ENCODE results near the gene ARAP1. TPM values are rescaled to one million over a fixed set of nuclear protein-coding genes. Genes with fewer than 3 reads are reported as not detected.

ARAP1 gene
- polyA plus RNA-seq, 1 experiment, result 52.4 TPM

DNA sequence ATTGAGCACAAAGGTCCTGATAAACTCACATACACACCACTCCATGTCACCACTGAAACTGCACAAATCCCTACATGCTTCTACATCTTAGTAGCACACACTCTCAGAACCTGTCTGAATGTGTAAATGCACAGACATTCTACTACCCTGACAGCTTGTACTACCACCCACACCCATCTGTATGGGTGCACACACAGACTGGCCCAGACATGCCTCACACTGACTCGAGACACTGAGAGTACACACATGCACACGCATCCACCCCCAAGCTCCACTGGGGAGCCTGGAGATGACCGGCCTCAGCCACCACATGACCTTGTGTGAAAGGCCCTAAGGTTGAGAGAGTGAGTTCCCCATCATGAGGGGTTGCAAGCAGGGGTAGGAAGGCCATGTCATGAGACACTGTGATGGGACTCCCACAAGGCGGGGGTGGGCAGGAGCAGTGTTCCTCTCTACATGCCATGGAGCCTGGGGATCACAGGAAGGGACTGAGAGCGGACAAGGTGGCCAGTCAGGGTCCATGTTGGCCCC, 28.1 kb downstream of the ARAP1 start:
- ChIA-PET POLR2A (no interaction called here), CTCF (interaction anchor here (0.8 to 4.5 kb wide), 6 partner anchors 10 to 418 kb away, joined by 3 to 73 read pairs (median 12); partner anchors contain the start of genes FCHSD2 and STARD10)
- no peaks in the 10 kb centered on the region; the same call in 1 of the 2 replicates for H3K9me3 ChIP-seq (ENCODE audit: control insufficient read depth, insufficient read depth, low read length)
- TF ChIP-seq, protein P1, sequence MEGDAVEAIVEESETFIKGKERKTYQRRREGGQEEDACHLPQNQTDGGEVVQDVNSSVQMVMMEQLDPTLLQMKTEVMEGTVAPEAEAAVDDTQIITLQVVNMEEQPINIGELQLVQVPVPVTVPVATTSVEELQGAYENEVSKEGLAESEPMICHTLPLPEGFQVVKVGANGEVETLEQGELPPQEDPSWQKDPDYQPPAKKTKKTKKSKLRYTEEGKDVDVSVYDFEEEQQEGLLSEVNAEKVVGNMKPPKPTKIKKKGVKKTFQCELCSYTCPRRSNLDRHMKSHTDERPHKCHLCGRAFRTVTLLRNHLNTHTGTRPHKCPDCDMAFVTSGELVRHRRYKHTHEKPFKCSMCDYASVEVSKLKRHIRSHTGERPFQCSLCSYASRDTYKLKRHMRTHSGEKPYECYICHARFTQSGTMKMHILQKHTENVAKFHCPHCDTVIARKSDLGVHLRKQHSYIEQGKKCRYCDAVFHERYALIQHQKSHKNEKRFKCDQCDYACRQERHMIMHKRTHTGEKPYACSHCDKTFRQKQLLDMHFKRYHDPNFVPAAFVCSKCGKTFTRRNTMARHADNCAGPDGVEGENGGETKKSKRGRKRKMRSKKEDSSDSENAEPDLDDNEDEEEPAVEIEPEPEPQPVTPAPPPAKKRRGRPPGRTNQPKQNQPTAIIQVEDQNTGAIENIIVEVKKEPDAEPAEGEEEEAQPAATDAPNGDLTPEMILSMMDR (IDR thresholded peaks at IDR 0.05; ENCODE audit: low read depth, low read length), result no peak
- no peak for DNase-seq (ENCODE audit: low read depth, low spot score)
- H3K4me3 ChIP-seq (ENCODE audit: low read depth, low read length), result no peak overlapping the region
- H3K27ac ChIP-seq (ENCODE audit: low read depth, low read length), result no peak overlapping the region
- H3K27me3 ChIP-seq (ENCODE audit: control insufficient read depth, insufficient read depth, low read length), result no peaks in the 10 kb centered on the region

DNA sequence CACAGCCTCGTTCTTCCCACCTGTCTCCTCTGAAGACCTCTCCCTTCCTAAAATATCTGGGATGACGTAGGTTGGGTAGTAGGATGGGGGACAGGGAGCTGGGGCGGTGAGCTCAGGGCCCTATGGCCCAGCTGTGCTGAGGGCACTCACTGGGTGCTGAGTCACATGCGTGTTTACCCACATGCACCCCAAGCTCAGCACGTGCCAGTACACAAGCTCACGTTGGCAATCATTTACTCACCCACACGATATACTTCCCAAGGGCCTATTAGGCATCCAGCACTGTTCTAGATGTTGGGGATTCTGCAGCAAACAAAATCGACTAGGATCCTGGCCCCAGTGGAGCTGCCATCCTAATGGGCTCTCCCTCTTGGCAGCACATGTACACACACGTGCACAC, 28.7 kb downstream of the ARAP1 start:
- H3K27me3 ChIP-seq (ENCODE audit: control insufficient read depth, insufficient read depth, low read length), result no peaks in the 10 kb centered on the region
- no peak overlapping the region for H3K27ac ChIP-seq (ENCODE audit: low read depth, low read length)
- POLR2A ChIA-PET, result no interaction called here
- no peak for DNase-seq (ENCODE audit: low read depth, low spot score)
- no peak overlapping the region for H3K4me3 ChIP-seq (ENCODE audit: low read depth, low read length)
- no peaks in the 10 kb centered on the region; the same call in 1 of the 2 replicates for H3K9me3 ChIP-seq (ENCODE audit: control insufficient read depth, insufficient read depth, low read length)
- TF ChIP-seq, protein P1 (IDR thresholded peaks at IDR 0.05; ENCODE audit: low read depth, low read length), result no peak
- CTCF ChIA-PET, result interaction anchor here (0.7 to 2.5 kb wide), 5 partner anchors 8 to 419 kb away, joined by 3 to 17 read pairs (median 3); partner anchors contain the start of genes FCHSD2 and STARD10

DNA sequence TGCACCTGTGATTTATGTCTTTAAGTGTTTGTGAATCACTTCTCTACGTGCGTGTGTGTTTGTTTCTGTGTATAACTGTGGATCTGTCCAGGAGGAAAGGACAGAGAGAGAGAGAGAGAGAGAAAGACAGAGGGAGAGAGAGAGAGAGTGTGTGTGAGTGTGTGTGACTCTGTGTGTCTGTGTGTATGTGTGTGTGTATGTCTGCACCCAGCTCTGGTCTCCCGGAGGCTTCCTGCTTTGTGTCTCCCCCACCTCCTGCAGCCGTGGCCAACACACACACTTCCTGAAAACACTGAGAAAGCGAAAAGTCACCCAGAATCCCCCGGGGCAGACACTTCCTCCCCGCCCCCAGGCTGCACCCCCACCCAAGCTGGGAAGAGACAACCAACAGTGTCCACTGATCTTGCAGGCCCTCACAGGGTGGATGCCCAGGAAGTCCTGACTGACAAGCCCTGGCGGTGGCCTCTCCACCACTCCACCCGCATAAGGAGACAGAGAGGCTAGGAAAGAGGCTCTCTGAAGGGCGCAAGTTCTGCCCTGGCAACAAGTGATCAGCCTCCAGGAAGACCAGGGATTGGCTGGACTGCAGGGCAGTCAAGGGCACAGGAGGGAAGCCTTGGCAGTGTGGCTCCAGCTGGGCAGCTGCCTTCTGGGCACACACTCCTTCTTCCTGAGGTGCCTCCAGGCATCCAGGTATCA, 30.0 kb downstream of the ARAP1 start:
- ChIA-PET POLR2A (interaction anchor here (0.8 kb wide), 1 partner anchor 72 kb away, joined by 5 read pairs; the partner anchor contains the start of gene STARD10), CTCF (interaction anchor here (0.5 to 2.5 kb wide), 5 partner anchors 9 to 455 kb away, joined by 3 to 17 read pairs (median 4); partner anchors contain the start of gene STARD10)
- Histone ChIP-seq H3K4me3 (ENCODE audit: low read depth, low read length) (peak overlapping the region; percentile 80), H3K27ac (ENCODE audit: low read depth, low read length) (peak overlapping the region; percentile 78), H3K27me3 (ENCODE audit: control insufficient read depth, insufficient read depth, low read length) (no peaks in the 10 kb centered on the region), H3K9me3 (ENCODE audit: control insufficient read depth, insufficient read depth, low read length) (no peaks in the 10 kb centered on the region; the same call in 1 of the 2 replicates)
- TF ChIP-seq, protein P1 (IDR thresholded peaks at IDR 0.05; ENCODE audit: low read depth, low read length), result no peak
- peak; percentile 65 for DNase-seq (ENCODE audit: low read depth, low spot score)

DNA sequence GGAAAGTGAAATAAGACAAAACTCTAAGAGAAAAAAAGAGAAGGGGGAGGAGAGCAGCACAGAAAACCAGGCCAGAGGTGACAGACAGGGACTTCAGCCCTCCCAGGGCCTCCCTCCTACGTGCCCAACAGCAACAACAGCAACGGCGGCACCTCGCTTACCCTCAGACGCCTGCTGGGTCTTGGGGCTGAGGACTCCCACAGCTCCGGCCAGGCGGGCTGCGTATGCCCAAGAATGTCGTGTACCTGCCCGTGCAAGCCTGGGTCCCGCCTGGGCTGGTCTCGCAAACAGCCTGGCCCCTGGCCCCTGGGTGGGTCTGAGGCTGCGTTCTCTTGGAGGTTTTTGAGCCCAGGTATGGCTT, 30.5 kb downstream of the ARAP1 start:
- Histone ChIP-seq H3K27me3 (ENCODE audit: control insufficient read depth, insufficient read depth, low read length) (no peaks in the 10 kb centered on the region), H3K27ac (ENCODE audit: low read depth, low read length) (peak overlapping the region; percentile 75), H3K9me3 (ENCODE audit: control insufficient read depth, insufficient read depth, low read length) (no peaks in the 10 kb centered on the region; the same call in 1 of the 2 replicates), H3K4me3 (ENCODE audit: low read depth, low read length) (peak overlapping the region; percentile 80)
- DNase-seq (ENCODE audit: low read depth, low spot score), result no peak
- ChIA-PET POLR2A (interaction anchor here (0.8 kb wide), 1 partner anchor 72 kb away, joined by 5 read pairs; the partner anchor contains the start of gene STARD10), CTCF (interaction anchor here (1.5 to 2.5 kb wide), 2 partner anchors 72 to 456 kb away, joined by 3 to 17 read pairs; partner anchors contain the start of gene STARD10)
- TF ChIP-seq, protein P1 (IDR thresholded peaks at IDR 0.05; ENCODE audit: low read depth, low read length), result no peak

DNA sequence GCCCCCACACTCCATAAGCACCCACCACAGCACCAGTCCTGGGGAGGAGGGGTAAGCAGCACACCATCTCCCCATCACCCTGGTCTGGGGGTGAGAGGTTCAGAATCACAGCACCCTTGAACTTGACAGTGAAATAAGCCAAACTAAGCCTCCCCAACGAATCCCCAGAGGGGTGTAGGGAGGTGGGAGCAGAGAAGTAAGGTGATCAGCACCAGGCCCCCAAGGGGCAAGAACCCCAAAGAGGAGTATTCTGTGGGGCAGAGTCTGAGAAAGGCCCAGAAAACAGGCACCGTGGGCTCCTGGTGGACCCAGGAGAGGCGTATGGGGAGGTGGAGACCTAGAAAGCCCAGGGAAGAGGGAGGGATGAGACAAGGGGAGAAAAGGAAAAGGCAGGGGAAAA, 30.9 kb downstream of the ARAP1 start:
- TF ChIP-seq, protein P1 (IDR thresholded peaks at IDR 0.05; ENCODE audit: low read depth, low read length), result no peak
- no peaks in the 10 kb centered on the region for H3K9me3 ChIP-seq (ENCODE audit: control insufficient read depth, insufficient read depth, low read length)
- DNase-seq (ENCODE audit: low read depth, low spot score), result no peak
- no peaks in the 10 kb centered on the region for H3K27me3 ChIP-seq (ENCODE audit: control insufficient read depth, insufficient read depth, low read length)
- no peak overlapping the region for H3K27ac ChIP-seq (ENCODE audit: low read depth, low read length)
- H3K4me3 ChIP-seq (ENCODE audit: low read depth, low read length), result peak overlapping the region; percentile 80
- POLR2A ChIA-PET, result no interaction called here
- CTCF ChIA-PET, result interaction anchor here (1.5 to 2.5 kb wide), 2 partner anchors 72 to 456 kb away, joined by 3 to 17 read pairs; partner anchors contain the start of gene STARD10

Measured in AG04450 (cell line).